A673 (cell line): ENCODE results near the gene YTHDC1. TPM values are rescaled to one million over a fixed set of nuclear protein-coding genes. Genes with fewer than 3 reads are reported as not detected.

Experiments
- BruUV-seq: library from RNA; stranded (reverse); fragments of 400-500 nt; replicated peaks from 2 replicates; lab custom pipeline; 2021; lab: Mats Ljungman, UMichigan
- CTCF ChIA-PET: fragments of 300-600 bp; sonication (Branson Sonifier 250); formaldehyde crosslinking; loops from one replicate; lab custom pipeline; 2022; ENCODE audit warnings: antibody characterized with exemption; lab: Charles Lee
- POLR2A ChIA-PET: fragments of 300-600 bp; sonication (Branson Sonifier 250); formaldehyde crosslinking; loops from one replicate; lab custom pipeline; 2022; ENCODE audit warnings: antibody characterized with exemption; ENCODE audit not compliant: low non-redundant PET; lab: Charles Lee
- DNase-seq: peaks from one replicate; pipeline ENCODE4 v3.0.0-alpha.2; 2015; ENCODE audit warnings: low spot score
- H3K27ac ChIP-seq: fragments of 200-600 bp; sonication (generic); 2 replicates; pipeline ENCODE4 v1.5.1; 2016; ENCODE audit warnings: mixed run types, low read depth, mild to moderate bottlenecking, mixed read lengths, antibody characterized with exemption, low read length; ENCODE audit not compliant: poor library complexity, severe bottlenecking
- H3K27me3 ChIP-seq: fragments of 200-600 bp; sonication (generic); replicated peaks from 2 replicates; pipeline ENCODE4 v1.6.1; 2017; ENCODE audit warnings: mixed run types, low read depth, mild to moderate bottlenecking, mixed read lengths, antibody characterized with exemption, low read length; ENCODE audit not compliant: insufficient read depth, poor library complexity
- H3K36me3 ChIP-seq: fragments of 200-600 bp; sonication (generic); 2 replicates; pipeline ENCODE4 v1.6.1; 2016; ENCODE audit warnings: mixed run types, mild to moderate bottlenecking, mixed read lengths, antibody characterized with exemption, low read length; ENCODE audit not compliant: insufficient read depth, poor library complexity, severe bottlenecking
- H3K4me1 ChIP-seq: fragments of 200-600 bp; sonication (generic); 2 replicates; pipeline ENCODE4 v1.6.1; 2017; ENCODE audit warnings: mixed run types, mild to moderate bottlenecking, mixed read lengths, antibody characterized with exemption, low read length; ENCODE audit not compliant: insufficient read depth, poor library complexity, severe bottlenecking
- H3K4me3 ChIP-seq: fragments of 200-600 bp; sonication (generic); 2 replicates; pipeline ENCODE4 v1.5.1; 2016; ENCODE audit warnings: low read depth, mixed run types, mild to moderate bottlenecking, mixed read lengths, low read length; ENCODE audit not compliant: poor library complexity, severe bottlenecking
- H3K9me3 ChIP-seq: fragments of 200-600 bp; sonication (generic); 2 replicates; pipeline ENCODE4 v1.6.1; 2016; ENCODE audit warnings: mixed run types, low read depth, mild to moderate bottlenecking, mixed read lengths, antibody characterized with exemption, low read length; ENCODE audit not compliant: poor library complexity, severe bottlenecking
- EZH2 ChIP-seq: fragments of 200-600 bp; sonication (generic); IDR thresholded peaks from 2 replicates; pipeline ENCODE4 v1.6.1; 2017; ENCODE audit warnings: borderline replicate concordance, low read depth, mild to moderate bottlenecking, mixed read lengths, antibody characterized with exemption, low read length; ENCODE audit not compliant: poor library complexity, severe bottlenecking
- intact Hi-C: fragments of 100-400 bp; cut with micrococcal nuclease; formaldehyde crosslinking; loops from one replicate; pipeline ENCODE4 v1.10.0; 2022; ENCODE audit not compliant: unreplicated experiment
- total RNA-seq: library from RNA; stranded (reverse); gene quantifications from 2 replicates; pipeline ENCODE4 v1.2.3, GENCODE V29; 2021
- TF ChIP-seq, protein P1 (sequence below): fragments of 300-800, 200-600 bp; sonication (generic); conservative IDR thresholded peaks from 2 replicates; pipeline ENCODE4 v1.5.1; 2017; ENCODE audit warnings: low read depth, mild to moderate bottlenecking, antibody characterized with exemption, low read length, moderate library complexity, mixed read lengths

Gene YTHDC1
- total RNA-seq, 1 experiment from 2014 or later: 45.3 TPM

DNA sequence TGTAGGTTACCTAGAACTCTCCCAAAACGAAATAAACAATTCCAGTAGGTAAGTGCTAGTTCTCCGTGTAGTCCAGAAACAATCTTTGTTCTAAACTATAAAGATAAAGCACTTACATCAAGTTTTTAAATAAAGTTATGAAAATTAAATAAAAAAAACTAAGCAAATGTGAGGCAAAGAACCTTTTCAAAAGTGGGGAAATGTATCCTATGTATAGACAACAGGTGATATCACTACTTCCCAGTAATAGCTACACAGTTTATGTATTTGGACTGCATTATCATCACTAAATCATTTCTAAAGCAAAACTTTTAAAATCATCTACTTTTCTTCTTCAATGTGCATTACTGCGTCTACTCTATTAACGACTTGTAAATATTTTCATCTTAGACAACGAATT, 2.0 kb downstream of the YTHDC1 start:
- TF ChIP-seq EZH2: no peak
- TF ChIP-seq, protein P1, sequence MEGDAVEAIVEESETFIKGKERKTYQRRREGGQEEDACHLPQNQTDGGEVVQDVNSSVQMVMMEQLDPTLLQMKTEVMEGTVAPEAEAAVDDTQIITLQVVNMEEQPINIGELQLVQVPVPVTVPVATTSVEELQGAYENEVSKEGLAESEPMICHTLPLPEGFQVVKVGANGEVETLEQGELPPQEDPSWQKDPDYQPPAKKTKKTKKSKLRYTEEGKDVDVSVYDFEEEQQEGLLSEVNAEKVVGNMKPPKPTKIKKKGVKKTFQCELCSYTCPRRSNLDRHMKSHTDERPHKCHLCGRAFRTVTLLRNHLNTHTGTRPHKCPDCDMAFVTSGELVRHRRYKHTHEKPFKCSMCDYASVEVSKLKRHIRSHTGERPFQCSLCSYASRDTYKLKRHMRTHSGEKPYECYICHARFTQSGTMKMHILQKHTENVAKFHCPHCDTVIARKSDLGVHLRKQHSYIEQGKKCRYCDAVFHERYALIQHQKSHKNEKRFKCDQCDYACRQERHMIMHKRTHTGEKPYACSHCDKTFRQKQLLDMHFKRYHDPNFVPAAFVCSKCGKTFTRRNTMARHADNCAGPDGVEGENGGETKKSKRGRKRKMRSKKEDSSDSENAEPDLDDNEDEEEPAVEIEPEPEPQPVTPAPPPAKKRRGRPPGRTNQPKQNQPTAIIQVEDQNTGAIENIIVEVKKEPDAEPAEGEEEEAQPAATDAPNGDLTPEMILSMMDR: no peak
- Histone ChIP-seq H3K4me1 (peaks cover 5% of the 10 kb centered on the region), H3K27ac (no peak overlapping the region), H3K9me3 (no peaks in the 10 kb centered on the region), H3K36me3 (no peaks in the 10 kb centered on the region), H3K27me3 (no peaks in the 10 kb centered on the region), H3K4me3 (peak overlapping the region; percentile 74)
- POLR2A ChIA-PET: no interaction called here
- intact Hi-C loops: no loop called here
- CTCF ChIA-PET: no interaction called here
- no peak for DNase-seq
- no TSS peak for BruUV-seq

DNA sequence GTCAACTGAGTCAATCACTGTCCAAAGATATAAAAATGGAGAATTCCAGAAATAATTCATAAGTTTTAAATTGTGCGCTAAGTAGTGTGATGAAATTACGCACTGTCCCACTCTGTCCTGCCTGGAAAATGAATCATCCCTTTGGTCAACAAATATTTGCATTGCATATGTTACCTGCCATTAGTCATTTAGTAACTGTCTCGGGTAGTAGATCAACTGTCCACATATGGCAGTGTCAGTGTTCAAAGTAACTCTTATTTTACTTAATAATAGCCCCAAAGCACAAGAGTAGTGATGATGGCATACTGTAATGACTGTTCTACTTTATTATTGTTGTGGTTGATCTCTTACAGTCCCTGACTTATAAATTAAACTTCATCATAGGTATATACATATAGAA, 3.4 kb downstream of the YTHDC1 start:
- no peaks in the 10 kb centered on the region for H3K36me3 ChIP-seq
- no peaks in the 10 kb centered on the region for H3K27me3 ChIP-seq
- intact Hi-C loops: no loop called here
- TF ChIP-seq, protein P1: no peak
- no peak for TF ChIP-seq EZH2
- CTCF ChIA-PET: no interaction called here
- H3K27ac ChIP-seq: no peak overlapping the region
- H3K4me1 ChIP-seq: peaks cover 14% of the 10 kb centered on the region
- POLR2A ChIA-PET: no interaction called here
- no peak overlapping the region for H3K4me3 ChIP-seq
- no peak for DNase-seq
- no TSS peak for BruUV-seq
- H3K9me3 ChIP-seq: no peaks in the 10 kb centered on the region

DNA sequence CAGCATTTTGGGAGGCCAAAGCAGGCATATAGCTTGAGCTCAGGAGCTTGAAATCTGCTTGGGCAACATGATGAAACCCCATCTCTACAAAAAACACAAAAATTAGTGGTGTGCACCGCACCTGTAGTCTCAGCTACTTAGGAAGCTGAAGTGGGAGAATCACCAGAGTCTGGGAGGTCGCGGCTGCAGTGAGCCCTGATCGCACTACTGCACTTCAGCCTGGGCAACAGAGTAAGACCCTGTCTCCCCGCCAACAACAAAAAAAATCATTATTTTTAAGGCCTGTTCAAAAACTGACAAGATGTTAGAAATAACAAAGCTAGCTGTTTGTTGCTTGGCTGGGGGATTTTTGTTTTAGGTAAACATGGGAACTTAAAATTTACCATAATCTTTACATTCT, 5.1 kb downstream of the YTHDC1 start:
- no peaks in the 10 kb centered on the region for H3K9me3 ChIP-seq
- H3K36me3 ChIP-seq: no peaks in the 10 kb centered on the region
- CTCF ChIA-PET: no interaction called here
- TF ChIP-seq, protein P1: no peak
- TF ChIP-seq EZH2: no peak
- H3K27me3 ChIP-seq: no peaks in the 10 kb centered on the region
- H3K27ac ChIP-seq: no peak overlapping the region
- DNase-seq: no peak
- H3K4me1 ChIP-seq: peaks cover 14% of the 10 kb centered on the region
- BruUV-seq: no TSS peak
- no peak overlapping the region for H3K4me3 ChIP-seq
- intact Hi-C loops: no loop called here
- POLR2A ChIA-PET: no interaction called here
